Measurements from ENCODE around the gene CLSTN2. TPM values are rescaled to one million over a fixed set of nuclear protein-coding genes. Genes with fewer than 3 reads are reported as not detected.
"Not testable (repeated sequence)": the region's sequence is repeated elsewhere in the genome, so short reads cannot be mapped to it uniquely, and the experiment has no call there.

Gene CLSTN2
- total RNA-seq, 1 donor from 2014 or later = 4.7 TPM

DNA sequence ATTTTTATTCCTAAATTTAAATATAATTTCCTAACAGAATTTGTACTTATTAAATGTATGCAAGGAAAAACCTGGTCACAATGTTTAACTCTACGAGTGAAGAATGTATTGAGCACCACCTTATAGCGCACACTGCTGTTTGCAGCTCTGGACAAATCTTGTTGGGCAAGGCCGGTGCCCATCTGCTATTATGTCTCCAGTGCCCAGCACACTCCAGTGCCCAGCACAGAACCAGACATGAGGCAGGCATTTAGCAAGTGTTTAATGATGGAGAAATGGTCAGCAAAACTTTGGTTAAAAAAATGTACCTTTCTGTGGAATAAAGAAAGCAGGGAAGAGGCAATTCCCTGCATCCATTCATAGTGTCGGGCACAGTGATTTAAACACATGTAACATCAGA lies 488.2 kb downstream of the CLSTN2 start:
- Histone ChIP-seq H3K36me3 (ENCODE audit: control insufficient read depth in 3 of 3, insufficient read depth in 3 of 3, low read length in 3 of 3) (no peaks in the 10 kb centered on the region), H3K4me1 (ENCODE audit: control insufficient read depth in 3 of 3, insufficient read depth in 3 of 3, low read length in 3 of 3) (peaks cover 2 to 8% (median 3%) of the 10 kb centered on the region in 3 donors), H3K27me3 (ENCODE audit: control insufficient read depth in 3 of 3, insufficient read depth in 3 of 3, low read length in 3 of 3) (no peaks in the 10 kb centered on the region), H3K9ac (ENCODE audit: low read depth in 1 of 3, low read length in 3 of 3) (no peak overlapping the region), H3K4me3 (ENCODE audit: low read length in 3 of 3) (no peak overlapping the region), H3K9me3 (ENCODE audit: control insufficient read depth in 3 of 3, low read length in 3 of 3) (no peaks in the 10 kb centered on the region), H3K27ac (ENCODE audit: low read depth, low read length) (no peak overlapping the region)

DNA sequence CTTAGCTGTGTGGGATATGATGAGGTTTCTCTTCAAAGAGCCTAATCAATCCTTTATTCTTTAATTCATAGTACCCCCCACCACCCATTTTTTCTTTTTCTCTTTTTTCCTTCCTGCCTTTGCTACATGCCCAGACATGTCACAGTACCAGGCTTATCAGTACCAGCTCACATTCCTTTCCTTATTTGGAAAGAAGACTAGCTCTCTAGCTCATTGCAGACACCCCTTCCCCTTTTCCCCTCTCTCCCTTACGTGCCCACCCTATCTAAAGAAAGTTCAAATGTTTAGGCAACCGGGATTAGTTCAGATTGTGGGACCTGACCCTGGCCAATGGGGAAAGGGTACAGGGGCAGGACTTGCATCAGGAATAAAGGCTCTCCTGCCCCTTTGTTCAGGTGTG lies 488.6 kb downstream of the CLSTN2 start:
- H3K4me3 ChIP-seq (ENCODE audit: low read length in 3 of 3); H3K9ac ChIP-seq (ENCODE audit: low read depth in 1 of 3, low read length in 3 of 3); H3K36me3 ChIP-seq (ENCODE audit: control insufficient read depth in 3 of 3, insufficient read depth in 3 of 3, low read length in 3 of 3): not testable (repeated sequence)

GRCh38 chr3:140424211-140424610 lies 489.2 kb downstream of the CLSTN2 start:
- Histone ChIP-seq H3K4me3 (ENCODE audit: low read length in 3 of 3) (no peak overlapping the region), H3K36me3 (ENCODE audit: control insufficient read depth in 3 of 3, insufficient read depth in 3 of 3, low read length in 3 of 3) (no peaks in the 10 kb centered on the region), H3K9ac (ENCODE audit: low read depth in 1 of 3, low read length in 3 of 3) (no peak overlapping the region), H3K27me3 (ENCODE audit: control insufficient read depth in 3 of 3, insufficient read depth in 3 of 3, low read length in 3 of 3) (no peaks in the 10 kb centered on the region), H3K27ac (ENCODE audit: low read depth, low read length) (no peak overlapping the region), H3K9me3 (ENCODE audit: control insufficient read depth in 3 of 3, low read length in 3 of 3) (no peaks in the 10 kb centered on the region), H3K4me1 (ENCODE audit: control insufficient read depth in 3 of 3, insufficient read depth in 3 of 3, low read length in 3 of 3) (peaks cover 2 to 8% (median 3%) of the 10 kb centered on the region in 3 donors)

More for the DNA sequence above, 488.6 kb downstream of the CLSTN2 start:
- H3K4me1 ChIP-seq (ENCODE audit: control insufficient read depth in 3 of 3, insufficient read depth in 3 of 3, low read length in 3 of 3); H3K9me3 ChIP-seq (ENCODE audit: control insufficient read depth in 3 of 3, low read length in 3 of 3); H3K27me3 ChIP-seq (ENCODE audit: control insufficient read depth in 3 of 3, insufficient read depth in 3 of 3, low read length in 3 of 3); H3K27ac ChIP-seq (ENCODE audit: low read depth, low read length): not testable (repeated sequence)

GRCh38 chr3:140424726-140425125 lies 489.7 kb downstream of the CLSTN2 start:
- H3K4me1 ChIP-seq (ENCODE audit: control insufficient read depth in 3 of 3, insufficient read depth in 3 of 3, low read length in 3 of 3) = peaks cover 2 to 8% (median 3%) of the 10 kb centered on the region in 3 donors
- no peaks in the 10 kb centered on the region for H3K27me3 ChIP-seq (ENCODE audit: control insufficient read depth in 3 of 3, insufficient read depth in 3 of 3, low read length in 3 of 3)
- no peaks in the 10 kb centered on the region for H3K36me3 ChIP-seq (ENCODE audit: control insufficient read depth in 3 of 3, insufficient read depth in 3 of 3, low read length in 3 of 3)
- H3K9me3 ChIP-seq (ENCODE audit: control insufficient read depth in 3 of 3, low read length in 3 of 3) = no peaks in the 10 kb centered on the region
- H3K4me3 ChIP-seq (ENCODE audit: low read length in 3 of 3) = no peak overlapping the region
- no peak overlapping the region for H3K9ac ChIP-seq (ENCODE audit: low read depth in 1 of 3, low read length in 3 of 3)
- no peak overlapping the region for H3K27ac ChIP-seq (ENCODE audit: low read depth, low read length)

DNA sequence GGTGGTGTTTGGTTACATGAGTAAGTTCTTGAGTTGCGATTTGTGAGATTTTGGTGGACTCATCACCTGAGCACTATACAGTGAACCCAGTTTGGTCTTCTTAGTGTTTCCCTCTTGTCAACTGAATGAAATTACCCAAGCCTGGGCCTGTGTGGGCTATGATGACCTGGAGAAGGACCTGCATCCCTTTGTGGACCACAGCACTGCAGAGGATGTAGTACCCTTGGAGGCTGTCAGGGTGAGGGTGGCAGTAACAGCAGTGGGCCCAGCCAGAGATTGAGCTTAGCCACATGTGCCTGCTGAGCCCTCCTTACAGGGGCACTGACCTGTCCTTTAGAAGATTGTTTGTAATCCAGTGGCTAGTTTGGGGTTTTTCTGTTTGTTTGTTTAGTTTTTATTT lies 492.8 kb downstream of the CLSTN2 start:
- Histone ChIP-seq H3K36me3 (ENCODE audit: control insufficient read depth in 3 of 3, insufficient read depth in 3 of 3, low read length in 3 of 3) (no peaks in the 10 kb centered on the region), H3K4me3 (ENCODE audit: low read length in 3 of 3) (no peak overlapping the region), H3K9ac (ENCODE audit: low read depth in 1 of 3, low read length in 3 of 3) (no peak overlapping the region), H3K9me3 (ENCODE audit: control insufficient read depth in 3 of 3, low read length in 3 of 3) (no peaks in the 10 kb centered on the region), H3K27ac (ENCODE audit: low read depth, low read length) (no peak overlapping the region), H3K27me3 (ENCODE audit: control insufficient read depth in 3 of 3, insufficient read depth in 3 of 3, low read length in 3 of 3) (no peaks in the 10 kb centered on the region), H3K4me1 (ENCODE audit: control insufficient read depth in 3 of 3, insufficient read depth in 3 of 3, low read length in 3 of 3) (peaks cover 0 to 2% (median 0%) of the 10 kb centered on the region in 3 donors)

DNA sequence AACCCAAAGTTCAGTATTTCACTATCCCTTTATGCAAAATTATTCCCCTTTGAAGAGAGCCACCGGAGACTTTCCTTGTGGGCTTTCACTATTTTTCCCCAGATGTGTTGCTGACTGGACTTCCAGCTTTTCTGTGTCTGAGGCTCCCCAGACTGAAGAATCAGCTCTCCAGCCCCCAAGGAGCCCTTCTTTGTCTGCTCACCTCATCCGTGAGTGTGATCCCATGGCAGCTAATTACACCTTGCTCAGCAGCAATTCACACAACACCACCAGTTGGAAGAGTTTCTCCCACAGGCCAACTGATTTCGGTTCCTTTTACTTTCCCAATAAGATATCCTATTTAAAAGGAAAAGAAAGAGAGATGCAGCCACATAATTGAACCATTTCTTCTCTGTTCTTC lies 493.4 kb downstream of the CLSTN2 start:
- H3K9me3 ChIP-seq (ENCODE audit: control insufficient read depth in 3 of 3, low read length in 3 of 3) = no peaks in the 10 kb centered on the region
- H3K4me3 ChIP-seq (ENCODE audit: low read length in 3 of 3) = no peak overlapping the region
- H3K9ac ChIP-seq (ENCODE audit: low read depth in 1 of 3, low read length in 3 of 3) = no peak overlapping the region
- peaks cover 0 to 2% (median 0%) of the 10 kb centered on the region in 3 donors for H3K4me1 ChIP-seq (ENCODE audit: control insufficient read depth in 3 of 3, insufficient read depth in 3 of 3, low read length in 3 of 3)
- H3K27me3 ChIP-seq (ENCODE audit: control insufficient read depth in 3 of 3, insufficient read depth in 3 of 3, low read length in 3 of 3) = no peaks in the 10 kb centered on the region
- no peaks in the 10 kb centered on the region for H3K36me3 ChIP-seq (ENCODE audit: control insufficient read depth in 3 of 3, insufficient read depth in 3 of 3, low read length in 3 of 3)
- no peak overlapping the region for H3K27ac ChIP-seq (ENCODE audit: low read depth, low read length)

- no peak overlapping the region for H3K9ac ChIP-seq (ENCODE audit: low read depth in 1 of 3, low read length in 3 of 3)
- H3K4me1 ChIP-seq (ENCODE audit: control insufficient read depth in 3 of 3, insufficient read depth in 3 of 3, low read length in 3 of 3) = peaks cover 0 to 2% (median 0%) of the 10 kb centered on the region in 3 donors
- no peaks in the 10 kb centered on the region for H3K36me3 ChIP-seq (ENCODE audit: control insufficient read depth in 3 of 3, insufficient read depth in 3 of 3, low read length in 3 of 3)
- H3K4me3 ChIP-seq (ENCODE audit: low read length in 3 of 3) = no peak overlapping the region
- H3K27ac ChIP-seq (ENCODE audit: low read depth, low read length) = no peak overlapping the region
- no peaks in the 10 kb centered on the region for H3K27me3 ChIP-seq (ENCODE audit: control insufficient read depth in 3 of 3, insufficient read depth in 3 of 3, low read length in 3 of 3)
- no peaks in the 10 kb centered on the region for H3K9me3 ChIP-seq (ENCODE audit: control insufficient read depth in 3 of 3, low read length in 3 of 3)
Observed at GRCh38 chr3:140429791-140430190, 494.8 kb downstream of the CLSTN2 start.

- no peaks in the 10 kb centered on the region for H3K36me3 ChIP-seq (ENCODE audit: control insufficient read depth in 3 of 3, insufficient read depth in 3 of 3, low read length in 3 of 3)
- no peak overlapping the region for H3K27ac ChIP-seq (ENCODE audit: low read depth, low read length)
- no peak overlapping the region for H3K4me3 ChIP-seq (ENCODE audit: low read length in 3 of 3)
- H3K9ac ChIP-seq (ENCODE audit: low read depth in 1 of 3, low read length in 3 of 3) = no peak overlapping the region
- no peaks in the 10 kb centered on the region for H3K9me3 ChIP-seq (ENCODE audit: control insufficient read depth in 3 of 3, low read length in 3 of 3)
- no peaks in the 10 kb centered on the region for H3K27me3 ChIP-seq (ENCODE audit: control insufficient read depth in 3 of 3, insufficient read depth in 3 of 3, low read length in 3 of 3)
- H3K4me1 ChIP-seq (ENCODE audit: control insufficient read depth in 3 of 3, insufficient read depth in 3 of 3, low read length in 3 of 3) = peaks cover 0 to 2% (median 0%) of the 10 kb centered on the region in 3 donors
Observed at GRCh38 chr3:140430494-140430893, 495.5 kb downstream of the CLSTN2 start.

- Histone ChIP-seq H3K9me3 (ENCODE audit: control insufficient read depth in 3 of 3, low read length in 3 of 3) (no peaks in the 10 kb centered on the region), H3K27me3 (ENCODE audit: control insufficient read depth in 3 of 3, insufficient read depth in 3 of 3, low read length in 3 of 3) (no peaks in the 10 kb centered on the region), H3K4me1 (ENCODE audit: control insufficient read depth in 3 of 3, insufficient read depth in 3 of 3, low read length in 3 of 3) (peaks cover 0 to 2% (median 0%) of the 10 kb centered on the region in 3 donors), H3K36me3 (ENCODE audit: control insufficient read depth in 3 of 3, insufficient read depth in 3 of 3, low read length in 3 of 3) (no peaks in the 10 kb centered on the region), H3K27ac (ENCODE audit: low read depth, low read length) (no peak overlapping the region), H3K9ac (ENCODE audit: low read depth in 1 of 3, low read length in 3 of 3) (no peak overlapping the region), H3K4me3 (ENCODE audit: low read length in 3 of 3) (no peak overlapping the region)
Observed at GRCh38 chr3:140432229-140432669, 497.3 kb downstream of the CLSTN2 start.

DNA sequence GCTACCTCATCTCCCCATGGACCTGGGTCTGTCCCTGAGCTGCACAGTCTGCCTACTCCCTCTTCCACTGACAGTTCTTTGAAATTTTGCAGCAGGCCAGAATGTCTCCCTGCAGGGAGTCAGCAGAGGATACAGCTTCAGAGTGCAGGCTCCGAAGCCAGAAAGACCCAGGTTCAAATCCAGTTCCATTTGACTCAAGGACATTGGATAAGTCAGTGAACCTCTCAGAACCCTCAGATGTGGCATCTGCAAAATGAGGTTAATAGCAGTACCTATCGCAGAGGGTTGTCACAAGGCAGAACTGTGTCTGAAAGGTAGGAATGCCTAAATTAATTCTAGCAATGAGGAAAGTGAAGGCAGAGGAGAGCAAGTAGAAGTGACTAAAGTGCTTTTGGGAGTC lies 498.4 kb downstream of the CLSTN2 start:
- H3K9me3 ChIP-seq (ENCODE audit: control insufficient read depth in 3 of 3, low read length in 3 of 3) = no peaks in the 10 kb centered on the region
- no peak overlapping the region for H3K9ac ChIP-seq (ENCODE audit: low read depth in 1 of 3, low read length in 3 of 3)
- peaks cover 0 to 2% (median 0%) of the 10 kb centered on the region in 3 donors for H3K4me1 ChIP-seq (ENCODE audit: control insufficient read depth in 3 of 3, insufficient read depth in 3 of 3, low read length in 3 of 3)
- H3K4me3 ChIP-seq (ENCODE audit: low read length in 3 of 3) = no peak overlapping the region
- H3K36me3 ChIP-seq (ENCODE audit: control insufficient read depth in 3 of 3, insufficient read depth in 3 of 3, low read length in 3 of 3) = no peaks in the 10 kb centered on the region
- no peak overlapping the region for H3K27ac ChIP-seq (ENCODE audit: low read depth, low read length)
- H3K27me3 ChIP-seq (ENCODE audit: control insufficient read depth in 3 of 3, insufficient read depth in 3 of 3, low read length in 3 of 3) = no peaks in the 10 kb centered on the region

Measured in skeletal muscle tissue (tissue), 4 donors.